NK-92 (cell line): Measurements from ENCODE around the gene PEX26.
"Not testable (repeated sequence)": the region's sequence is repeated elsewhere in the genome, so short reads cannot be mapped to it uniquely, and the experiment has no call there.

ENCODE experiments used
- DNase-seq: peaks from one replicate; lab custom pipeline; 2025; ENCODE audit not compliant: unreplicated experiment; lab: John Stamatoyannopoulos, UW

PEX26 gene

DNA sequence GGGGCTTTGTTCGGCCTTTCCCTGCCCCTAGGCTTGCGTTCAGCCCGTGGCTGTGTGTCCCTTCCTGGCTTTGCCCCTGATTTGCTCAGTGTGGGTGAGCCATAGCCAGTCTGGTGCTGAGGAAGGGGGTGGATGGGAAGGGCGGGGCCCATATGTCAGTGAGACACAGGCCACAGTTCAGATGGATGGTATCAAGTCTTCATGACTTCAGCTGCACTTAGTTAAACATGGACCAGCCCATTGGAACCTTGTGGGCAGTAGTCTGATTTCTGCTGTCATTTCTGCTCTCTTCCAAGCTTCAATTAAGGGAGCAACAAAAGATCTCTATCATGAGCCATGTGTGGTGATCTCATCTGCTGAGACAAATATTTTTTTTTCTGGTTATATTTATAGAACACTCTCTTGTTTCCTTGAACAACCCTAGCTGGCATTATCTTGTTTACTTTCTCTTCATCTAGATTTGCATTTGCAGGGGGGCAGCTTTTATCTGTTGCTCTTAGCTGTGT, 21.6 kb upstream of the PEX26 start:
- DNase-seq, result no peak

DNA sequence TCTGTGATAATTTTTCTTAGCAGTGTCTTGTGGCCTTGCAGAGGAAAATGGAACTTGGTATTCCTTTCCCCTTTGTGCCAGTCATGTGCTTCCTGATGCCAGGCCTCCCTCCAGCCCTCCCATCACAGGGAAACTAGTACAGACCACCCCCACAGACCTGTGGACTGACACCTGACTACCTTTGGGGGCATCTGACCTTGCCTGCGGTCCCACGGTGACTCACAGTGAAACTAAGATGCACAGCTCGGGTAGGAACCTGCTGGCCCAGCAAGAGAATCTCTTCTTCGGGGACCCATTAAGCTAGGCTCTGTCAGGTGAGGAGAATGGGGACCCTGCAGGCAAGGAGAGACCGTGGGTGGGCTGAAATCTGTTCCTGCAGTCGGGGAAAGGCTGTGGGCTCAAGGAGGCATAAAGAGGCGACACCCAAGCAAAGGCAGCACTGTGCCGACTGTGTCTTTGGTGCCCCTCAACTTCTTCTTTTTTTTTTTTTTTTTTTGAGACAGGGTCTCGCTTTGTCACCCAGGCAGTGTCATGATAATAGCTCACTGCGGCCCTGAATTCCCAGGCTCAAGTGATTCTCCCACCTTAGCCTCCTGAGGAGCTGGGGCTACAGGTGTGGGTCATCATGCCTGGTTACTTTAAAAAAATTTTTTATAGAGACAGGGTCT, 20.8 kb upstream of the PEX26 start:
- DNase-seq, result no peak

DNA sequence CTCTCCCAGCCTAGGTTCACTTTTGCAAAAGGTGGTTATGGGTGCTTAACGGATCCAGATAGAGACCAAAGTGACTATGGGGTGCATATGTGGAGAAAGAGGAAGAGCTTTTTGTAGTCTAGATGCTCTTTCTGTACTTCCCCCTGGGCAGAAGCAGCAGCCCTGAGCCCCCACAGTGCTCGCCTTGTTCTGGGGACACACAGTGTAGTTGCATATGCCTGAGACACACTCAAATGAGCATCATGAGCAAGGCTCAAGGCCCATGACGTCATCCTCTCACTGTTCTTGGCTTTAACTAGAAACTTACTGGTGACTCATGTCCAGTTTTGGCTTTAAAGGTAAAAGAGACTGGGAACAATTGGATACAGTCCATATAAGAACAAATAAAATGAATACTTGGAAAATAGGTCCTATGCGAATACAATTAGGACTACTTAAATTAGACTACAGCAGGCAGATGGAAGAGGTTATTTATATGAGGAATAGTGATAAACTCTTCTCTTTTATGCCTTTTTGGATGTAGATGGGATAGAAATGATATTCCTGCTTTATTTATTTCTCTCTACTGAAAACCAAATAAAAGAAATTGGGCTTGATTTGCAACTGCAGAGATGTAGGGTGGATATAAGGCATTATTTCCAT, 20.1 kb upstream of the PEX26 start:
- DNase-seq, result no peak

DNA sequence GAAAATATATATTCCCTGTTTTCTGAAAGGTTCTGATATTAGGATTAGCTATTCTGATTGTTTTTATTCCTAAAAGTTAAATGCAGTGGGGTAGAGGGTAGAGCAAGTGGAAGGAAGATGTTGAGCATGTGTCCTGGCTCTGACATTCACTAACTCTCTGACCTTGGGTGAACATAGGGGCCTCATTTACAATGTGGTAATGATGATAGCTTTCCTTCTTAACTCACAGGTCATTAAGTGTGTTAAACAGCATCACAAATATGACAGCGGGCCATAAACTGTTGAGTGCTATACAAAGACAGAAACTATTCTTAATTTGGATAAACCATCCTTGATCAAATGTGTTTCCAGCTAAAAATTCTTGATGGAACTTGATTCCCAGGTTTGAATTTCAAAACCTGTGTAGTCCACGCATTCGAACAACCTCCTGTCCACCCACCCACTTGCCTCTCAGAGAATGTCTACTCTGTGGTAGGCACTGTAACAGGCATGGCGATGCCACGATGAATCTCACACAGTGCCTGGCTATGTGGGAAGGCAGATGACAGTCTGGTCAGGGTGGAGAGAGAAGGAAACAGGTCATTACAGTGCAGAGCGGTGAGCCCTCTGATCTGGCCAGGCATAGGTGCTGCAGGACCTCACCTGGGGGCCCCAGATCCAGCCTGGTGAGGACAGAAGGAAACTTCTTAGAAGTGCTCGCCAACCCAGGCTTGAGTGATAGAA, 19.3 kb upstream of the PEX26 start:
- DNase-seq, result no peak

DNA sequence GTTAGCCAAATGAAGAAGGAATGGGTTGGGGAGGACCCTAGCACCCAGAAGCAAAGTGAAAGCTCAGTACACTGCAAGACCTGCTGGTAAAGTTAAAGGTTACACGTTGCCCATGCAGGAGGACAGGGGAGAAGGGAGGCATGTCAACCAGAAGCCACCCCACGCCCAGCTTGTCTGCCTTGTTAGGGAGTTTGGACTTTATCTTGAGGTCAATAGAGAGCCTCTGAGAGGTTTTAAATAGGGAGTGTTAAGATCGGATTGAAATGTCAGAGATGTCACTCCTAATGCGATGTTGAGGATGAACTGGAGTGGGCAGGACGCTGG, 18.7 kb upstream of the PEX26 start:
- DNase-seq, result no peak

DNA sequence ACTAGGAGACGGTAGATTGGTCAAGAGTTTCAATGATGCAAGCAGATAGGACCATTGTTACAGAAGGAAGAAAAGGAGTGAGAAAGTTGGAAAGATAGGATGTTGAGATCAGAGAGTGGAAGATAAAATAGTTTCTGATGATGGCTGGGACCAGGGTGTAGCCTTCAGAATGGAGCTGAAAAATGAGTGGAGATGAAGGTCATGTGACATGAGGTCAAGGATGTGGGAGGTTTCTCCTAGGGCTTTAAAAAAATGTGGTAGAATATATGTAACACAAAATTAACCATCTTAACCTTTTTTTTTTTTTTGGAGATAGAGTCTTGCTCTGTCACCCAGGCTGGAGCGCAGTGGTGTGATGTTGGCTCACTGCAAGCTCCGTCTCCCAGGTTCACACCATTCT, 18.3 kb upstream of the PEX26 start:
- DNase-seq, result no peak

DNA sequence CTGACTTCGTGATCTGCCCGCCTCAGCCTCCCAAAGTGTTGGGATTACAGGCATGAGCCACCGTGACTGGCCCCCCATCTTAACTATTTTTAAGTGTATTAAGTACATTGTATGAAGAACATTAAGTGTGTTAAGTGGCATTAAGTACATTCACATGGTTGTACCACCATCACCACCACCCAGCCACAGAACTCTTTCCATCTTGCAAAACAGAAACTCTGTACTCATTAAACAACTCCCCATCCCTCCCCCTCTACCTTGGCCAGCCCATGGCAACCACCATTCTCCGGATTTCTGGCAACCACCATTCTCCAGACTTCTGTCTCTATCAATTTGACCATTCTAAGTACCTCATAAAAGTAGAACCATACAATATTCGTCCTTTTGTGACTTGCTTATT, 17.8 kb upstream of the PEX26 start:
- DNase-seq, result no peak

DNA sequence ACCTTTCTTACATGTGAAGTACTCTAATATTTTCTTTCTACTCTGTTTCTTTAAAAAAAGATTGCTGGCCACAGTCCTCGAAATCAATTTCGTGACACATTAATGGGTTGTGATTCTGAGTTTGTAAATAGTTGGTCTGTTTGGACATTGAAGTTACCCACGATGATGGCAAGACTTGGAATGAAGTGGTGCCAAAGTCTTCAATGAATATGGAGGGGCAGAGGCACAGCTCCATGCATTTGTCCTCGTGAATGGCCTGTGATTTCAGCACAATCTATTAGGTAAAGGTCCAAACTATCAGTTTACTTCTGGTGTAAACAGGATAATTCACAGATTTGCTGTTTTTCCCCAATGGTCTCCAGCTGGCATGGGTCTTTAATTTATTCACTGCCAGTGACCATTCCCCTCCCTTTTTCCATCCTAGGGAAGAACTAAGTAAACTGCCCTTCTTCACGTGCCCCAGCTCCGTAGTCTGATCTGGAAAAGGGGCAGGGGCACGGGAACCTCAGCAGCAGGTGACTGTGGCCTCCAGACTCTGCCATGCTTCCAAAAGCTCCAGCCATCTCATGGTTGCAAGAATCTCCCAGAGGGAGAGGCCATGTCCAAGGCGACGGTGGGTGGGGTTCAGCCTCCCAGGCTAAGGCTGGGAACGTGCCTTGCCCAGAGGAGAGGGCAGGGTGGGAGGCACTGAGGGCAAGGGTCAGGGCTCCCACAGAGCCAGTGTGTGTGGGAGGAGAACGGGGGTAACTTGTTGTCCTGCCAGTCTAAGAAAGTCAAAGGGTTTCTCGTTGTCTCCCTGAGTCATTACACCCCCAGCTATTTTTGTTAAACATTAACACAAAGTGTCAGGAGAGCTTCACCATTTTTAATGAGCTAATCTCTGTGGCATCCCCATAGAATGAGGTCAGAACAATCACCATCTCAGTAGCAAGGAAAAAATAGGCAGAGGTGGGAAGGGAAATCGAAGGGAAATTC, 16.9 kb upstream of the PEX26 start:
- no peak for DNase-seq

DNA sequence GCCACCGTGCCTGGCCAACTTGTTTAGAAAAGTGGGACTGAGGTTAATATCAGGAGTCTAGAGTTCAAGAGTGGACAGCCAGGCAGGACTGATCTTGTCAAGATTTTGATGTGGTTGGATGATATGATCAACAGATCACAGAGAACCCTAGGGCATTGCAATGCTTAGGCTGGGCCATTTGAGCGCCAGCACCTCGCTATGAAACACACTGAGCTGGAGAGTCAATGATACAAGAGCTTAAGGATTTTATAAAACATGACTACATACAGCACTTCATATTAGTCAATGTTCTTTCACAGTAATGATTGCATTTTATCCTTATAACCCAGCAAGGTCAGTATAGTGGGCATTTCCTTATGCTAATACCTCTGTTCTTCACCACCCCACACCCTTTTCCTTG, 15.4 kb upstream of the PEX26 start:
- DNase-seq, result no peak

DNA sequence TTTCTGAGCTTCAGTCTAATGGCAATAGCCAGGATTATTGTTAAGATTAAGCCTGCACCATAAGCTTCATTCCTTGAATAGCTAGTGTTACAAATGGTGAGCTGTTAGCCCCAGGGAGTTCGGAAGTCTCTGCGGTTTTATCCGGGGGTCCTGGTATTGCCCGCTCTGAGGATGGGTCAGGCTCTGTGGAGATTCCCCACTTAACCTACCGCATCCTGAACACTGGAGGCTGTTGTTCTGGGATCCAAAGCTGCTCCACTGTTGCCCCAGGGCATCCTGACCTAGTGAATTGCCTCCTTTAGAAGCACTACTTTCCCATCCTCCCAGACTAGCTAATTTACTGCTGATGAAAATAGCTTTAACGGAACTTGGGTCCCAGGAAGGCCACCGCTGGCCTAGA, 14.5 kb upstream of the PEX26 start:
- DNase-seq, result no peak

DNA sequence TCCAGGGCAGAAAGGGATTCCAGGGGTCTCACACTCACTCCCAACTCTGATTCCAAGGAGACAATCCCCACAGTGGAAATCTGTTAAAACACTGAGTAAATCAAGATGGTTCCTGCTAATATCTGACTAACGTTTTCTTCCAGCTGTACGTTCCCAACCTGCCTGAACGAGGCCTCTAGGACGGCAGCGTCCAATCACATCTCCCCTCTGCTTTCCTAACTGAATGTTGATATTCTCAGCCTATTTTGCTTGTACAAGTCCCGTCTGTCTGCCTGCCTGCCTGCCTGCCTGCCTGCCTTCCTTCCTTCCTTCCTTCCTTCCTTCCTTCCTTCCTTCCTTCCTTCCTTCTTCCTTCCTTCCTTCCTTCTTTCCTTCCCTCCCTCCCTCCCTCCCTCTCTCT, 14.1 kb upstream of the PEX26 start:
- not testable (repeated sequence) for DNase-seq

DNA sequence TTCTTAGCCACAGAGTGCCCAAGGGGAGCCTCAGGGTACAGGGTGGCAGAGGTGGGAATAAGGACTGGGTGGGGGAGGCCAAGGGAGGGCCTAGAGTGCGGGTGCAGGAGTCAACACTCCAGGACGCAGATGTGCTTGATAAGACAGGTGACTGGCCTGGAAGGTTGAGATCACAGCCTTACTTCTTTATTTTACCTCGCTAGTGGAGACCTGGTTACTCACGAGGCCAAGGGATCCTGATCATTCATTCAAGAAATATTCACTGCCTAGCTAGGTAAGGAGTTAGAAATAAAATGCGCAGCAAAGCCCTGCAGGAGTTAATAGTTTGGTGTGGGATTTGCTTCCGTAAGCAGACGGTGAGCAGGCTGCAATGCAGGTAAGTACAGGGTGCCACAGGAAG, 13.2 kb upstream of the PEX26 start:
- no peak for DNase-seq

DNA sequence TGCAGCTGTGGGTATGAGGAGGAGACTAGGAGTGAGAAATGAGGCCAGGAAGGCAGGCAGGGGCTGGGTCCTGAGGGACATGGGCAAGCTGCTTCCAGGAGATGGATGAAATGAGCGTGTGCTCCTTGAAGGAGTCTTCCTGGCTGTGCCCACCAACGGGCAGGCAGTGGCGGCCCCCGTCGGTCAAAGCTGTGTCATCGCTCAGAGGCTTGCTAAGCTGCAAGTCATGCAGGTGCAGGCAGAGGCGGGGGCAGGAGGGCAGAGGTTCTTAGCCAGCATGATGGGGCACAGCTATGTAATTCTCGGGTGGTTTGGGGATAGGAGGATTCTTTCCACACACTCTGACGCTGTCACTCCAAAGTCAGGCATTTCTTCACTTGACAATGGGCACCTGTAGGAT, 12.5 kb upstream of the PEX26 start:
- no peak for DNase-seq

DNA sequence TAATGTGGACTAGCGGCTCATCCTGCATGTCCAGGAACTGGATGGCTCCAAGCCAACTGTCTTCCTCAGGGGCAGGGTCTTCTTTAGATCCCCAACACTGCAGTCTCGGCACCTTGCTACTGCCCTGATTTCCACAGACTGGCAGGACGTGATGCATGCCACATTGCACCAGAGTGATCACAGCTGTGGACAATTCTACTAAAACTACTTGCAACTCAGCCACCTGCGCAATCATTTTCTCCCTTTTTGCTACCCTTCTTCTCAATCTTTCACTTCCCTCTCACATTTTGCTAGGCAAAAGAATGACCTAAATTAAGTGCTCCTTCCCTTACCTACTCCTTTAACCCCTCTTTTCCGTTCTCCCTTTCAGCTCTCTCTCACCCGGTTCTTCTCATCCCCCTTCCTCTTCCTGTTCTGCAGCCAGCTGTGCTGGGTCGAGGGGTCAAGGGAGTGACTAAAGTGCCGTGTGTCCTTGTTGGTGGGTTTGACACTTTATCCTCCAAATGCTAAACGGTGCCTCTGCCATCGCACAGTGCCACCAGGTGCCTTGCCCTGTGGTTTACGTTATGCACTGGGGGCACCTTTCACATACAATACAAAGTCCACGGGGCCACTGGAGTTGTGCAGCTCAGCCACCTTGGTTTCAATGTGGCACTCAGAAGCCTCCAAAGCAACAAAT, 11.5 kb upstream of the PEX26 start:
- no peak for DNase-seq

DNA sequence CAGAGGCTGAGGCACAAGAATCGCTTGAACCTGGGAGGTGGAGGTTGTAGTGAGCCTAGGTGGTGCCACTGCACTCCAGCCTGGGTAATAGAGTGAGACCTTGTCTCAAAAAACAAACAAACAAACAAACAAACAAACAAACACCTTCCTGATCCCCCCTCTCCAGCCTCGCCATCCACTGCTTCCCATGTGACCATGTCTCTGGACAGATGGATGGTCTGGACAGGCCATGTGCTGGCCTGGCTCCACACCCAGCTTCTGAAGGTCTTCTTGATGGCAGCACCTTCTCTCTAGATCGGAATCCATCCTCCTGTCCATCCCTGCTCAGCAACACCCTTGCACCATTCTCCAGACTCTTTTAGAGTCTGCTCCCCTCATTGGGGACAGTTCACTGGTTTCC, 10.7 kb upstream of the PEX26 start:
- DNase-seq, result no peak

DNA sequence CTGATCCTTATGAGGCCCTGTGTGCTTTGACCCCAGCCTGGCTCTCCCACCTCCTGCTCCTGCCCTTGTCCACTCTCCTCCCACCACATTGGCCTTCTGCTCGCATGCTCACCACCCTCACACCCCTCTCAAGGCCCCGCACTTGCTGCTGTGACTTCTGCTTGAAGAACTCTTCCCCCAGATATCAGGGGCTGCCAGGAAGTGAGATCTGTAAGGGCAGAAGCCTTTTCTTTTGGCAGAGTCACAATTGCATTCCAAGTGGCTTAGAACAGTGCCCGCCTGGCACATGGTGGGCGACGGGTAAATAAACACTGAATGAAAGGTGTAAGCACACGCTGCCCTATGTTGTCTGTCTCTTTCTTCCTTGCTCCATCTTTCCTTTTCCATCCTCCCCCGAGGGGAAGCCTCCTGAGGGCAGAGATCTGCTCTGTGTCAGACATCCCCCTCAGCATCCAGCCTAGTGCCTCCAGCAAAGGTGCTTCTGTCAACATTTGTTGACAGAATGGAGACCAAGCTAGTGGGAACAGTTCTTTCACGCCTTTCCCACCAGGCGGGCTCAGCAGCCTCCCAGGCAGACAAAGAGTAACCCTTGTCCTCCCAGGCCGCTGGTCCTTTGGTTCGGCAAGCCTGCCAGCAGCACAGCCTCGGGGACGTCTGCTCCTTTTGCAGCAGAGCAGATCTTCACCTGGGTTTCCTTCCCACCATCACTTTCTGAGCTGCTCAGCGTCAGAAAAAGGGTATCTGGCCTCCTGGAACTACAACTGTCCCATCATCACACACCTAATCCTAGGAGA, 10.0 kb upstream of the PEX26 start:
- no peak for DNase-seq

DNA sequence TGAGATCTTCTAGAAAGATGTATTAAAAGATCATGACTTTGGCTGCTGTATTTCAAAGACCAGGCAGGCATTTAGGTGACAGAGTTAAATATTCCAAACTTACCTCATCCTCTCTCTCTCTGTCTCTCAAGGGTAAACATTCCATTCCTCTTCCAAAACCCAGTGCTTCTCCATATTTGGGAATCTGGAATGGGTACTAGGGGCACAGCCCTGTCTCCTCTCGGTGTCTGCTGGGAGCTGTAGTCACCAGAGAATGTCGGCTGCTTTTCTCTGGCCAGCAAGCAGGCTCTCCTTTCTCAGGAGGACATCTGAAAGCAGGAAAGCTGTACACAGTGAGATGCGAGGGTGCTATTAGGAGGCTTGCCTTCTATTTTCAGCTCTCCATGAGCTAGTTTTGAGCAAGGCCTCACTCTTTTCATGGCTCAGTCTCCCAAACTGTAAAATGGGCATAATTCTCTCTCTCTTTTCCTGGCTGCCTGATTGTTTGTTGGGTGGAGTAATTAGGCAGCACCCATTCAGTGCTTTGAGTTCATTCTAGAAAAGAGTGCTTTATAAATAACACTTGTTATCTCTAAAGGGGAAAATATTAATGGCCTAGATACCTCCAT, 9.3 kb upstream of the PEX26 start:
- no peak for DNase-seq

DNA sequence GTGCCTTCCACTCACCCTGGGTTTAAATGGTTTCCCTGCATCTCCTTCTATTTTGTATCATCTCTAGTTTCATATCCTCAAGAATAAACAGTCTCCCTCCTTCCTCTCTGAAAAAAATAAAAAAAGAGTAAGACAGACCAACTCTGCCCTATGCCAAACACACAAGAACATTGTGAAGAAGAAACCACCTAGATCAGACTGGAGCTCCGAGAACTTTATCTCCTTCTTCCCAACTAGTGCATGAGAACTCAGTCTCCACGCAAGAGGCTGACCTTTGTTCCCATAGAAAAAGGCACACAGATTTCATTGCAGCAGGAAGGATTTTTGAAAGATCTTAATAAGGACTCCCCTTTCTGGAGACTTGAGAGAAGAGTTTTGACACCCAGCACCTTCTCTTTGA, 8.7 kb upstream of the PEX26 start:
- DNase-seq, result no peak

DNA sequence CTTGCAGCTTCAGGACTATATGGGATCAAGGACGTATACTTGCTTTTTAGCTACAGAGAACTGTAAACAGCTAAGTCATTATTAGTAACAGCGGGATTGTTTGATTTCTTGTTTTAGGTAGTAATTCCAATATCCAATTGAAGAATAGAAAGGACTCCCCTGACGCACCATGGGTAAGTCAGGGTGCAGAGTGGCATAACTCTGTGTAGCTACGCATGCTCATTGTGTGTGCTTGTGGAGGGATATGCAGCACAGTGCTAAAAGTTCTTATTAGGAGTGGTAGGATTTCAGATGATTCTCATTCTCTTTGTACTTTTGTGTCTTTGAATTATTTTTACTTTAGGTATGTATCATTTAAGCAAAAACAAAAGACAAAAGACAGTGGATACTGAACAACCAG, 7.7 kb upstream of the PEX26 start:
- no peak for DNase-seq
